HG03066 (cell line): ENCODE measurements around the gene ANO1.

ENCODE experiments used
- ATAC-seq: cut with Tn5 transposase; IDR thresholded peaks from one replicate; pipeline ENCODE4 v1.9.1; 2021; ENCODE audit warnings: low read depth; ENCODE audit not compliant: unreplicated experiment

The ANO1 gene

DNA sequence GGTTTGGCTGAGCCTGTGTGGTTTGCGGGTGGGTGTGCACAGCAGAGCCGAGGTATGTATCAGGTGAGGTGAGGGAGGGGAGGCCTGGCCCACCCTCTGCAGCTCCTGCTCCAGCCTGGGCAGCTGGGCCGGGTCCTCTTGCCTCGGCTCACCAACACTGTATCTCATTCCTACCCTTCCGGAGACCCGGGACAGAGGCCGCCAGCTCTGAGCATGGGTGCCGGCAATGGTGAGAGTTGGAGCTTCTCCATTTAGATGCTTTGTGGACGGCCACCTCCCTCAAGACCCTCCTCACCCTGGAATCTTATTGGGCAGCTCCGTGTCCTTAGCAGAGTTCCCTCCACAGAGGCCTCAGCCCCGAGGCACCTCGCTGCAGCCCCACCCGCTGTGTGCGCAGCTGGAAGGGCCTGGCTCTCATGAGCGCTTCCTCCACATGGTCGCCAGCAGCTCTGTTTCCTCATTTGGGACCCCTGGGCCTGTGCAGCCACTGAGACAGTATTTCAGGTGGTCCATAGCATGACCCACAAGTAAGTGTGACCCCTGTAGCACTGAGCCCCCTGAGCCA is 55.7 kb downstream of the ANO1 start:
- ATAC-seq, result no peak

DNA sequence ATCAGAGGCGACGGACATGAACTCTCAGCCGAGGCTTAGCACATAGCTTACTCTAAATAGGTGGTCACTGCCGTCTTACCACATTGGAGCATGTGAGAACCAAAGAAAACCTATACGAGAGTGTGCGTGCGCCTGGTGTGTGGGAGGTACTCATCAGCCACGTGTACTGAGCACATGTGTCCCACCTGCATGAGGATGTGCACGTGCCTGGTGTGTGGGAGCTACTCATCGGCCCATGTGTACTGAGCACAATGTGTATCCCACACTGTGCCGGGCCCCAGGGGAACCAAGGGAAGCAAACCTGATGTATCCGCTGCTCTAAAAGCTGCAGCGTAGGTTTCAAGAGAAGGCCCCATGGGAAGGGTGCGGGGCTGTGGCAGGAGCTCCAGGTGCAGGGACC is 56.4 kb downstream of the ANO1 start:
- ATAC-seq, result no peak

DNA sequence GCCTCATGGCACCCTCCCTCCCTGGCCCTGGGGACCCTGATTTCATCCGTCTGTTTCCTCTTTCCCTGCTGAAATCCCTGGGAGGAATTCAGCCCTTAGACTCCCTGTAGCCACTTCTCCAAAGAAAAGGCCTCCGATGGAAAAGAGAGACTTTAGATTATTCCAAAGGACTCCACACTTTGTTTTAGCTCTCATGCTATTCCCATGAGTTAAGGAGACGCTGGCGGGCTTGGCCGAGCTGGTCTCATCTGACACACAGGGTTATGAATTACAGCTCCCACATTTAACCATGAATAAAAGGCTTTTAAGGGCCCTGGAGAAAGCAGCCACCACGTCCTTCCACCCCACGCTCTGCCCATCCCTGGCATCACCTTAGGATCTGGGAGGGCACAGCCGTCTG is 57.0 kb downstream of the ANO1 start:
- no peak for ATAC-seq

DNA sequence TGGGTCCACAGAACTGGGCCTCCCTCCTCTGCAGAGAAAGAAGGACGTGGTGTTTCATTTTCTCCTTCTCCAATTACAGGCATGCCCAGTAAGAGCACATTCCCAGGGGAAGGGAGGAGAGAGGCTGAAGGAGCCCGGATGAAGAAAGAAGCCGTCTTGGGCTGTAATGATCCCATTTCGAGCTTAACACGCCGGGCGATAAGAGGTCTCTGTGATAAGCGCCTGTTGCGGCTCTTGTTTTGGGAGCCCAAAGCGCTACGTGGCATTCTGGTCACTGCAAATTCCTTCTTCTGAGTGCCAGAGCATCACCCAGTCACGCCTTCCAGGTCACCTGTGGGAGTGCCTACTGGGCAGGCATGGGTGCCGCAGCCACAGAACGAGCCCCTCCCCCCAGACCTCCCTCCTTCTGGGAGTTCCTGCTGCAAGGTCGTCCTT is 57.5 kb downstream of the ANO1 start:
- no peak for ATAC-seq

DNA sequence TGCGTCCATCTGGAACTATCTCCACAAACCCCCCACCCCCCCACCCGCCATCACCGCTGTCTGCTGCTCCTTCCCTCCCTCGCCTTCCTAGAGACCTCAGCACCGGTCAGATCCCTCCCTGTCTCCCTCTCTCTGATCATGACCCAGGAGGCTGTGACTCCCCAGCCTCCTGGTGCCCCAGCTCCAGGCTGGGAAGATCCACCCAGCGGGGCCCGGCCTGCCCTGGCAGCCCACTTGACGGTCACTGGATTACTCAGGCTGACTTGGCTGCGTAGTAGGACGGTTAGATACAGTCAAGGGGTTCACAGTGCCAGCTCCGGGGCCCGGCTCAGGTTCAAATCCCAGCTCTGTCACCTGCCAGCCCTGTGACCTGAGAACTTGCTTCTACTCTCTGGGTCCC is 59.3 kb downstream of the ANO1 start:
- no peak for ATAC-seq

DNA sequence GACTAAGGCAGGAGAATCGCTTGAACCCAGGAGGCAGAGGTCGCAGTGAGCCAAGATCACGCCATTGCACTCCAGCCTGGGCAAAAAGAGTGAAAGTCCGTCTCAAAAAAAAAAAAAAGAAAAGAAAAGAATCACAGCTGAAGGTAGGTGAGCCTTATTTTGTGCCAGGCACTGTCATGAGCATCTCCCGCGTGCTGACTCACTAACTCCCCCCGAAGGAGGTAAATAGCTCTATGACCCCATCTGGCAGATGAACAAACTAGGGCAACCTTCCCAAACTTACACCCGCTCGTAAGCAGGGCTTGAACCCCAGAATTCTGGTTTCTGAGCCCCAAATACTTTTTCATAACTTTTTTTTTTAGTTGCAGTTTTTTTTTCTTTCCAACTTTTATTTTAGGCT is 60.3 kb downstream of the ANO1 start:
- no peak for ATAC-seq

DNA sequence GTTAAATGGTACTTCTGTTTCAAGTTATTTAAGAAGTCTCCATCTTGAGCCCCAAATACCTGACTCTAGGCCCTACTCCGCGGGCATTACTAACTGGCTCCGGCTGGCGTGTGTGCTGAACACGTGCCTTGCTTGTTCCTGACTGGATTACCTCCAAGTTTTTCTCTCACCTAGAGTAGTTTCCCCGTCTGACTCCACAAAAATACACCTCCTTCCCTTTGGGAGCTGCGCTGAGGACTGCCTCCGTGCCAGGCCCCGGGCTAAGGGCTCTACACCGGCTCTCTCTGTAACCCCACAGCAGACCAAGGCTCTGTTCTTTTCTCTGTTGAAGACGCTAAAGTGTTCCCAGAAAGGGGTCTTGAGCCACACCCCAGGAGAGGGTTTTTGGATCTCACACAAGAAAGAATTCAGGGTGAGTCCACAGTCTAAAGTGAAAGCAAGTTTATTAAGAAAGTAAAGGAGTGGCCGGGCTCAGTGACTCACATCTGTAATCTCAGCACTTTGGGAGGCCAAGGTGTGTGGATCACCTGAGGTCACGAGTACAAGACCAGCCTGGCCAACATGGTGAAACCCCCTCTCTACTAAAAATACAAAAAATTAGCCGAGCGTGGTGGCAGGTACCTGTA is 61.8 kb downstream of the ANO1 start:
- ATAC-seq, result no peak

DNA sequence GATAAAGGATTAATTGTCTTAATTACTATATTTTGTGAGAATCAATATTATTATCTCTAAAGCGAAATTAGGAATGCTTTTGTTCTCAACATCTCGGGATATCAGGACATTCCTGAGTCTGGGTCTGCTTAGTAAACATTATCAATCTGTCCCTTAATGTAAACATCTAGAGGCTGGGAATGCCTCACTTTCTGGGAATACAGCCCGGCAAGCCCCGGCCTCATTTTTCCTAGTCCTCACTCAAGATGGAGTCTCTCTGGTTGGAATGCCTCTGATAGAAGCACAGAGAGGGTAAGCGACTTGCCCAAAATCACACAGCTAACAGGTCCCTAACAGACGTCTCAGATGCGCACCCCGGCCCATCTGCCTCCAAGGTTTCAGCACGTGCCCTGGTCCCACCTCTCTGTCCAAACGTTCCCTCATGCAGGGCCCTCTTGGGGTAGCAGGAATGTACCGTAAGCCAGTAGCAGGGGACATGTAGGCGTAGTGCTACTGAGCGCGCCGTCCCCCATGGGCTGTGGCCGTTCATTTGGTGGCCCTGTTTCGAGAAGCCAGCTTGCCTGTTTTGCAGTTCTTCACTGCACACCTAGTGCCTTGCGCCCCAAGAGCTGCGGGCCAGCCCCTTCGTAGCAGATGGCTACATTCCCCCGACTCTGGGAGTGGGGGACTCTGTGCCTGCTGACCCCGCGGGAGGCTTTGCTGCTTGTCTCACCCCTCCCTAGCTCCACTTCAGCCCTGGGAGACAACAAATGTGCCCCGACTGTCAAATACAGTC is 62.8 kb downstream of the ANO1 start:
- no peak for ATAC-seq

DNA sequence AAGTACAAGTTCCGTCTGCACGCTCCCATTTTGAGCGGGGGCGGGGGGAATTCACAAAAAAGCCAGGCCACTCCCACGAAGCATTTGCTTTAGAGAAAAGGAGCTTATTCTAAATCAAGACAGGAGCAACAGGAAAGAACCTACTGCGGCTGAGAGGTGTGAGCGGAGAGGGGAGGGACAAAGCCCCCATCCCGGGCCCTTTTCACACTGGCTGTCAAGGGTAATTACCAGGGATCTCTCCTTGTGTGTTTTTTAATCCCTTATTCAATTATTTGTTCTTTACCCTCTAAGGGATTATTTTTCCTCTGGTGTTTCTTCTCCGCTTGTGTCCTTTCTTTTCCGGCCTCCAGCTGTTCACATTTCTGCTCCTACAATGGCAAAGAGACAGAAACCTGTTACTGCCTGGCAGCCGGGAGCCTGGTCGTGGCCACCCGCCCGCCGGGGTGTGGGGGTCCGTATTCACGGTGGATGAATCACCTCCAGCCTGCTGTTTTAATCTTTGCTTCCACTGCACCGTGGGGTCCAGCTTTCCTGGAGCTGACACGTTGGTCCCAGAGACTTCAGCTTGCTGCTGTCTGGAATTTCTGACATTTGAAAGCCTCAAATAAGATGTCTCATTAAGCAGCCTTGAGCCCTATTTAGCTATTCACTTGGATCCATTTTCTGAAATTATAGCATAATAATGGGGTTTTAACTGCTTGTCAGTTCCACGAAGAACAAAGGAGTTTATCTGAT is 63.5 kb downstream of the ANO1 start:
- no peak for ATAC-seq

DNA sequence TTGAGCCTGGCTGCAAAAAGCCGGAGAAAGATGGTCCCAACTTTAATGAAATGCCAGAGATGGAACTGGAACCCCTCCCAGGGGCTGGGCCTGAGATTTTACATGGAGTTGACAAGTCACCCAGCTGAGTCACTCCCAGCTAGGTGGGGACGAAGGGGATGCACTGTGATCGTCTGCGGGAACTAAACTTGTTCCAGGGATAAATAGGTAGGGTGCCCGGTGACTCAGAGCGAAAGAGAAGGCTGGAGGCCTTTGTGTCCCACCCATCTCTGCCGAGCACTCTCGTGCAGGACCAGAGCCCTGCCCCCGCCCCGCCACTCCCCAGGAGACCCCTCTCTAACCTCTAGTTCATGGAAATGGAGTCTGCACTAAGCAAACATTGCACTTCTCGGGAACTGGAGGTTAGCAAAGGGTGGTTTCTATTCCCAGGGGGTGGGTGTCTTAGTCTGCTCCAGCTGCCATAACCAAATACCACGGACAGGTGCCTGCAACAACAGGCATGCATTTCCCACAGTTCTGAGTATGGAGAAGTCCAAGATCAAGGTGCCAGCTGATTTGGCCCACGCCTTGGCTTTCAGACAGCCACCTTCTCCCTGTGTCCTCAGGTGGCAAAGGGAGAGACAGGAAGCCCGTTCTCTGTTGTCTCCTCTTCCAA is 64.2 kb downstream of the ANO1 start:
- ATAC-seq, result no peak

DNA sequence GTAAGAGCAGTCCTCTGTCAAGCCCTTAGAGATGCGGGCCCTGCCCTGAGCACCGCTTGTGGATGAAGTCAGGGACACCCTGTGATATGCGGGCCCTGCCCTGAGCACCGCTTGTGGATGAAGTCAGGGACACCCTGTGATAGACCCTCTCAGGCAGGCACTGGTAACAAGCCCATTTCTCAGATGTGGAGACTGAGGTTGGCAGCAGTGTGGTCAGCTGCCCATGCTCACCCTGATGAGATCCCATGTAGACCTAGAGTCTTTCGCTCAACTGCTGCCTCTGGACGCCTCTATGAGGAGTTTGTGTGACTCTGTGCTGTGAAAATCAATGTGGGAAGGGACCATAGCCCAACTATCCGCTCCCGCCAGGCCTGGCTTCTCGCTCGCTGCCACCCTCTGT is 66.1 kb downstream of the ANO1 start:
- ATAC-seq, result no peak

DNA sequence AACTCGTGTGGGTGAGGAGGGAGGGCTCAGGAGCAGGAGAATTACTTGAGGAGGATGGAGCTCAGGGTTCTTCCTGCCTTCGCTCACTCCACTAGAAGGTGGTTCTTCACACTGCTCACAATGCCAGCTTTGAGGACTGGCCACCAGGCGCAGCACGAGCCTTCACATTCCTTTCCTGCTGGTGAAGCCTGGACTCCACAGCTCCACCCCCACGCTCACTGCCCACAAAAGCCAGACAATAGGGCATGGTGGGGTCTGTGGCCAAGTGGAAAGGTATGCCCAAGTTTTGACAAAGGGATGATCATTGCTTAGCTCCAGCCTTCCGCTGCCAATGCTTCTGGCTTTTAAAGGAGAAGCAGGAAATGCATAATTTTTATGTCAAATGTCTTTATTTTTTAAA is 67.0 kb downstream of the ANO1 start:
- no peak for ATAC-seq

DNA sequence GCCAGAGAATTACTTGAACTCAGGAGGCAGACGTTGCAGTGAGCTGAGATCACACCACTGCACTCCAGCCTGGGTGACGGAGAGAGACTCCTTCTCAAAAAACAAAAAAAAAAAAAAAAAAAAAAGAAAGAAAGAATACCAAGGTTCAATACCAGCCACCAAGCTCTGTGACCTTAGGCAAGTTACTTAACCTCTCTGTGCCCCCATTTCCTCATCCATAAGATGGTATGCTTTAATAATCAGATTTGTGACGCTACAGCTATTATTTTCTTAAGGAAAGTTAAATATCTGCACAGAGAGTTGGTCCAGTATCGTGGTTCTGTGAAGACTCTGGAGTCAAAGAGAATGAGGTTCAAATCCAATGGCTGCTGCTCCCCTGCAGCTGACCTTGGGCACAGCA is 67.7 kb downstream of the ANO1 start:
- ATAC-seq, result no peak

DNA sequence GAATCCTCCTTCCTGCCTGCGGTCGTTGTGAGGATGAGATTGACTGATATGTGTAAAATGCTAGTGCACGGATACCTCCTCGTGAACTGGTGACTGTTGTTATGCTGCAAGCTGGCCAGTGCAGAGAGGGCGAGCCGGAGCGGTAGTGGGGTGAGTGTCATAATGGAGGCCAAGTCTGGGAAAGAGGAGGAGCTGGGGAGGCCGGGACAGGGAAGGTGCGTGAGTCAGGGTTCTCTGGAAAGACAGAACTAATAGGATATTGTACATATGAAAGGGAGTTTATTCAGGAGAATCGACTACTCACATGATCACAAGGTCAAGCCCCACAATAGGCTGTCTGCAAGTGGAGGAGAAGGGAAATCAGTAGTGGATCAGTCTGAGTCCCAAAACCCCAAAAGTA is 68.2 kb downstream of the ANO1 start:
- ATAC-seq, result no peak

DNA sequence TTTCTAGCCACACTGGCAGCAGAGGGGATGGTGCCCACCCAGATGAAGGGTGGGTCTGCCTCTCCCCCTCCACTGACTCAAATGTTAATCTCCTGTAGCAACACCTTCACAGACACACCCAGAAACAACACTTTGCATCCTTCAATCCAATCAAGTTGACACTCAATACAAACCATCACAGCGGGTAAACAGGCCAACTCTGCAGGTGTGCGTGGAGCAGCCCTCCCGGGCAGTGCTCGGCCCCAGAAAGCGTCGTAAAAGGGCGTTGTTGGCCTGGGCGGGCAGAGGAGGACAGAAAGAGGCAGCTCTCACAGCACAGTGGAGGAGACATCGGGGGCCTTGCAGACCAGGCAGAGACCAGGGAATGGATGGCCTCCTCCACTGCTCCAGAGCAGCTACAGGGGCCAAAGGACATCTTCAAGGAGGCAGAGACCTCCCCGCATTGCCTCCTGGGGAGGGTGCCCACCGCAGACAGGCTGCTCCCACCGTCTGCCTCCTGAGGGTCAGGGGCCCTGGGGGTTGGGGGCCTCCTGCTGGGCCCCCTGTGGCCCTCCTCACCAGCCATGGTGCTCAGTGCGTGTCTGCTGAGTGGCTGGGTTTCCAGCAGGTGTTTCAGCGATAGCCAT is 68.9 kb downstream of the ANO1 start:
- ATAC-seq, result no peak

DNA sequence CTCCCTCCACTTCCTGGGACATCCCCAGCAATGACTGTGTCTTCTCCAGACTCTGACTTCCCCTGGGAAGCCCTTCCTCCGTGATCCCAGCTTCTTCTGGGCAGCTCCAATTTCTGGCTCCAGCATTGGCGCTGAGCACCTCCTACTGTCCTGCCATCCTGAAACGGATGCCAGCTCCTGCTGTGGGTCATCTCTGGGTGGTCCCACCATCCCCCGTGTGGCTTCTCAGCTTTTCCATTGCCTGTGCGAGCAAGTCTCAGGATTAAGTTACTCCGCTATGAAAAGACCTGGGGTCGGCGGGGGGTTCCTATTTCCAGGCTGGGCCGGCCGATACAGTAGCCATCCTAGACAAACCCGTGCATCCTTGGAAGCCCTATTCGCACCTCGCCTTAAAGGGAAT is 69.6 kb downstream of the ANO1 start:
- ATAC-seq, result no peak

DNA sequence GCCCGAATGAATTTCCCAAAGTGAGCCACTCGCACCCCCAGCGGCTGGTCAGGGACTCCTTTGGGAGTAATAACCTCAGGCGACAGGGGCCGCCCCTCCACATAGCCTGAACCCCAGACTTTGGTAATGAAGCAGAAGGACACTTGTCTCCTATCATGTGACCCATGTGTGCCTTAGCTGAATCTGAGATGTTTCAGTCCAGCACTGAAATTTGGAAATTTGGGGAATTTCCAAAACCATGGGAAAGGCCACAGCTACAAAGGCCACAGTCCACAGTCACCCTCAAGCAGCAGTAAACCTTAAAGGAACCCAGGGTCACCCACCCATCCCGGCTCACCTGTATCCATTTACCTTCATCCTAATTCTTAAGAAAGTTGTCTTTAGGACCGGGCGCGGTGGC is 73.6 kb downstream of the ANO1 start:
- no peak for ATAC-seq

DNA sequence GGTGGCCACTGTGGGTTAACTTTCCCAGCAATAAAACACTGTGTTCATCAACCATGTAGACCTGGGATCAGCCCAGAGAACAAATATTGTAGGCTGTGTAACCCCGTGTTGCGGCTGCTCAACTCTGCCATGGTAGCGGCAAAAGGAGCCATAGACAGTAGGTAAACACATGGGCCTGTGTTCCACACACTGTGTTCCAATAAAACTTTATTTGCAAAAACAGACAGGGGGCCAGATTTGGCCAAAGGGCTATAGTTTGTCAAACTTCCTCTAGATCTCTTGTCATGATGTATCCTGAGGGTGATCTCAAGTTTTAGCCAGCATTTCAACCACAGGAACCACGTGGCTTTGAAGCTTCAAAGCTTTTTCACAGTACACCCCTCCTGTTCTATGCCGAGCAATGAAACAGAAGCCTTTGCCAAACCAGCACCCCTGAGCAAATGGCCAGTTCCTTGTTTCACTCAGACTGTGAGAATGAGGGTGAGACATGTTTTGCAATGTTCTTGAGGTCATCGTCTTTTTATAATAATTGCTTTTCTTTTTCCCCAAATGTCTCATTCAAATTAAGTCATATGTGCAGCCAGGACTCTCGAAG is 75.1 kb downstream of the ANO1 start:
- no peak for ATAC-seq

DNA sequence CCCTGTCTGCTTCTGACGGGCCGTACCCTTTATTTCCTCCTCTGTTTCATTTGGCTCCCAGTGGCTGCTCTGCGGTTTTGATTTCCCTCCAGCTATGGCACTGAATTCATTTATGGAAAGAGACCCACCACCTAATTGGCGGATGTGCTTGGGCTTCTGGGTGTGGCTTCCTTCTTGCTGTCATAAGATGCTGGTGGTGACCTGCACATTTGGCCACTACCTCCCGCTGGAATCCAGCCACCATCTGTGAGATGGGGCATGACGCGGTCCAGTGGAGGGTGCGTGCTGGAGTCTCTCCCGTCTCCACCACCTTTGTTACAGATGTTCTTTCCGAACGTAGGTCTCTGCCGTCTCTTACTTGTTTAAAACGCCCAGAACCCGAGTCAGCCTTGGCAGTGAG is 77.3 kb downstream of the ANO1 start:
- no peak for ATAC-seq
